IPS-15b (cell line): Measurements from ENCODE around the gene ADSS2.
"Not testable (repeated sequence)": the region's sequence is repeated elsewhere in the genome, so short reads cannot be mapped to it uniquely, and the experiment has no call there.

Experiments used
- H3K27me3 ChIP-seq: one replicate; pipeline ENCODE4 v1.6.1; 2013; ENCODE audit warnings: low read length; ENCODE audit not compliant: control insufficient read depth, insufficient read depth
- H3K36me3 ChIP-seq: one replicate; pipeline ENCODE4 v1.6.1; 2013; ENCODE audit warnings: low read length; ENCODE audit not compliant: control insufficient read depth, insufficient read depth
- H3K4me1 ChIP-seq: one replicate; pipeline ENCODE4 v1.6.1; 2013; ENCODE audit warnings: mild to moderate bottlenecking, low read length; ENCODE audit not compliant: control insufficient read depth, insufficient read depth
- H3K4me3 ChIP-seq: one replicate; pipeline ENCODE4 v1.5.1; 2013; ENCODE audit warnings: low read depth, low read length
- H3K9ac ChIP-seq: one replicate; pipeline ENCODE4 v1.6.1; 2013; ENCODE audit warnings: low read depth, mild to moderate bottlenecking, low read length
- H3K9me3 ChIP-seq: one replicate; pipeline ENCODE4 v1.6.1; 2013; ENCODE audit warnings: mild to moderate bottlenecking, low read length; ENCODE audit not compliant: control insufficient read depth, insufficient read depth

The ADSS2 gene

GRCh38 chr1:244451539-244451950 lies at the start of gene ADSS2:
ADSS2 (minus strand) TSS chr1:244451909; CDS start chr1:244451817, 92 bp downstream.
- no peaks in the 10 kb centered on the region for H3K9me3 ChIP-seq
- H3K4me3 ChIP-seq = peak within 1 kb of the TSS; percentile 93
- no peaks in the 10 kb centered on the region for H3K36me3 ChIP-seq
- H3K27me3 ChIP-seq = no peaks in the 10 kb centered on the region
- H3K4me1 ChIP-seq = peaks cover 45% of the 10 kb centered on the region
- H3K9ac ChIP-seq = peak within 1 kb of the TSS; percentile 91

GRCh38 chr1:244500515-244500914 lies 48.8 kb upstream of the ADSS2 start:
- H3K9me3 ChIP-seq, H3K27me3 ChIP-seq, H3K36me3 ChIP-seq, H3K4me1 ChIP-seq, H3K4me3 ChIP-seq, H3K9ac ChIP-seq: not testable (repeated sequence)

- H3K9me3 ChIP-seq, H3K36me3 ChIP-seq: not testable (repeated sequence)
Observed at GRCh38 chr1:244499484-244499883, 47.8 kb upstream of the ADSS2 start.

GRCh38 chr1:244497805-244498204 lies 46.1 kb upstream of the ADSS2 start:
- Histone ChIP-seq H3K4me3 (no peak overlapping the region), H3K9me3 (no peaks in the 10 kb centered on the region), H3K4me1 (no peaks in the 10 kb centered on the region), H3K27me3 (no peaks in the 10 kb centered on the region), H3K9ac (no peak overlapping the region), H3K36me3 (no peaks in the 10 kb centered on the region)

More at GRCh38 chr1:244499484-244499883, 47.8 kb upstream of the ADSS2 start:
- H3K27me3 ChIP-seq, H3K4me1 ChIP-seq, H3K9ac ChIP-seq, H3K4me3 ChIP-seq: not testable (repeated sequence)

GRCh38 chr1:244496186-244496585 lies 44.5 kb upstream of the ADSS2 start:
- Histone ChIP-seq H3K27me3 (no peaks in the 10 kb centered on the region), H3K9ac (no peak overlapping the region), H3K36me3 (no peaks in the 10 kb centered on the region), H3K4me3 (no peak overlapping the region), H3K4me1 (no peaks in the 10 kb centered on the region), H3K9me3 (no peaks in the 10 kb centered on the region)

GRCh38 chr1:244494653-244495052 lies 42.9 kb upstream of the ADSS2 start:
- Histone ChIP-seq H3K36me3 (no peaks in the 10 kb centered on the region), H3K27me3 (no peaks in the 10 kb centered on the region), H3K9ac (no peak overlapping the region), H3K9me3 (no peaks in the 10 kb centered on the region), H3K4me1 (no peaks in the 10 kb centered on the region), H3K4me3 (no peak overlapping the region)

- H3K4me3 ChIP-seq, H3K9me3 ChIP-seq, H3K36me3 ChIP-seq, H3K4me1 ChIP-seq, H3K27me3 ChIP-seq, H3K9ac ChIP-seq: not testable (repeated sequence)
Observed at GRCh38 chr1:244484971-244485370, 33.3 kb upstream of the ADSS2 start.

- no peaks in the 10 kb centered on the region for H3K4me1 ChIP-seq
- H3K36me3 ChIP-seq = no peaks in the 10 kb centered on the region
- H3K27me3 ChIP-seq = no peaks in the 10 kb centered on the region
- H3K4me3 ChIP-seq = no peak overlapping the region
- H3K9ac ChIP-seq = no peak overlapping the region
- H3K9me3 ChIP-seq = no peaks in the 10 kb centered on the region
Observed at GRCh38 chr1:244473059-244473605, 21.4 kb upstream of the ADSS2 start.

- H3K9me3 ChIP-seq = no peaks in the 10 kb centered on the region
- H3K36me3 ChIP-seq = no peaks in the 10 kb centered on the region
- no peaks in the 10 kb centered on the region for H3K27me3 ChIP-seq
- H3K4me1 ChIP-seq = no peaks in the 10 kb centered on the region
- H3K9ac ChIP-seq = no peak overlapping the region
- H3K4me3 ChIP-seq = no peak overlapping the region
Observed at GRCh38 chr1:244466724-244467123, 15.0 kb upstream of the ADSS2 start.

GRCh38 chr1:244461245-244462071 lies 9.7 kb upstream of the ADSS2 start, which contains the start of gene CATSPERE:
CATSPERE (plus strand) TSS chr1:244461273; CDS start chr1:244461430, 157 bp downstream.
- Histone ChIP-seq H3K4me1 (no peaks in the 10 kb centered on the region), H3K9me3 (no peaks in the 10 kb centered on the region), H3K27me3 (no peaks in the 10 kb centered on the region), H3K9ac (peak within 1 kb of the TSS; percentile 81), H3K4me3 (peak within 1 kb of the TSS; percentile 71), H3K36me3 (no peaks in the 10 kb centered on the region)

- no peak overlapping the region for H3K4me3 ChIP-seq
- H3K27me3 ChIP-seq = no peaks in the 10 kb centered on the region
- no peaks in the 10 kb centered on the region for H3K36me3 ChIP-seq
- no peak overlapping the region for H3K9ac ChIP-seq
- H3K9me3 ChIP-seq = no peaks in the 10 kb centered on the region
- peaks cover 6% of the 10 kb centered on the region for H3K4me1 ChIP-seq
Observed at GRCh38 chr1:244460197-244460596, 8.5 kb upstream of the ADSS2 start.

- H3K4me3 ChIP-seq = no peak overlapping the region
- no peaks in the 10 kb centered on the region for H3K36me3 ChIP-seq
- H3K9me3 ChIP-seq = no peaks in the 10 kb centered on the region
- H3K27me3 ChIP-seq = no peaks in the 10 kb centered on the region
- peaks cover 14% of the 10 kb centered on the region for H3K4me1 ChIP-seq
- H3K9ac ChIP-seq = no peak overlapping the region
Observed at GRCh38 chr1:244458781-244459180, 7.1 kb upstream of the ADSS2 start.
